AG09319 (cell line): ENCODE results near the gene DSTN.

Experiments used
- DNase-seq: peaks from one replicate; pipeline ENCODE4 v3.0.0-alpha.2; 2010; ENCODE audit warnings: low read depth; ENCODE audit errors: extremely low read depth
- TF ChIP-seq, protein P1 (sequence below): IDR thresholded peaks from 2 replicates; pipeline ENCODE4 v1.5.1; 2011; ENCODE audit warnings: low read depth, mild to moderate bottlenecking, inconsistent platforms, low read length, moderate library complexity

The DSTN gene

DNA sequence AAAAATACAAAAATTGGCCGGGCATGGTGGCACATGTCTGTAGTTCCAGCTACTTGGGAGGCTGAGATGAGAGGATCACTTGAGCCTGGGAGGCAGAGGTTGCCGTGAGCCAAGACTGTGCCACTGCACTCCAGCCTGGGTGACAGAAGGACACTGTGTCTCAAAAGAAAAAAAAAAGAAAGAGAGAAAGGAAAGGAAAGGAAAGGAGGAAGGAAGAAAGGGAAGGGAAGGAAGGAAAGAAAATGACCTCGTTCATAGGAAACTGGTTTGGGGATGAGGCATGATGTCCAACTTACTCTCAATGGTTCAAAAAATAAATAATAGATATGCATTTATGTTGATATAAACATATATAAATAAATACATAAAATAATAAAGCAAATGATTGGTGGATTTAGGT is 31.9 kb upstream of the DSTN start:
- no peak for DNase-seq
- TF ChIP-seq, protein P1, sequence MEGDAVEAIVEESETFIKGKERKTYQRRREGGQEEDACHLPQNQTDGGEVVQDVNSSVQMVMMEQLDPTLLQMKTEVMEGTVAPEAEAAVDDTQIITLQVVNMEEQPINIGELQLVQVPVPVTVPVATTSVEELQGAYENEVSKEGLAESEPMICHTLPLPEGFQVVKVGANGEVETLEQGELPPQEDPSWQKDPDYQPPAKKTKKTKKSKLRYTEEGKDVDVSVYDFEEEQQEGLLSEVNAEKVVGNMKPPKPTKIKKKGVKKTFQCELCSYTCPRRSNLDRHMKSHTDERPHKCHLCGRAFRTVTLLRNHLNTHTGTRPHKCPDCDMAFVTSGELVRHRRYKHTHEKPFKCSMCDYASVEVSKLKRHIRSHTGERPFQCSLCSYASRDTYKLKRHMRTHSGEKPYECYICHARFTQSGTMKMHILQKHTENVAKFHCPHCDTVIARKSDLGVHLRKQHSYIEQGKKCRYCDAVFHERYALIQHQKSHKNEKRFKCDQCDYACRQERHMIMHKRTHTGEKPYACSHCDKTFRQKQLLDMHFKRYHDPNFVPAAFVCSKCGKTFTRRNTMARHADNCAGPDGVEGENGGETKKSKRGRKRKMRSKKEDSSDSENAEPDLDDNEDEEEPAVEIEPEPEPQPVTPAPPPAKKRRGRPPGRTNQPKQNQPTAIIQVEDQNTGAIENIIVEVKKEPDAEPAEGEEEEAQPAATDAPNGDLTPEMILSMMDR: no peak

DNA sequence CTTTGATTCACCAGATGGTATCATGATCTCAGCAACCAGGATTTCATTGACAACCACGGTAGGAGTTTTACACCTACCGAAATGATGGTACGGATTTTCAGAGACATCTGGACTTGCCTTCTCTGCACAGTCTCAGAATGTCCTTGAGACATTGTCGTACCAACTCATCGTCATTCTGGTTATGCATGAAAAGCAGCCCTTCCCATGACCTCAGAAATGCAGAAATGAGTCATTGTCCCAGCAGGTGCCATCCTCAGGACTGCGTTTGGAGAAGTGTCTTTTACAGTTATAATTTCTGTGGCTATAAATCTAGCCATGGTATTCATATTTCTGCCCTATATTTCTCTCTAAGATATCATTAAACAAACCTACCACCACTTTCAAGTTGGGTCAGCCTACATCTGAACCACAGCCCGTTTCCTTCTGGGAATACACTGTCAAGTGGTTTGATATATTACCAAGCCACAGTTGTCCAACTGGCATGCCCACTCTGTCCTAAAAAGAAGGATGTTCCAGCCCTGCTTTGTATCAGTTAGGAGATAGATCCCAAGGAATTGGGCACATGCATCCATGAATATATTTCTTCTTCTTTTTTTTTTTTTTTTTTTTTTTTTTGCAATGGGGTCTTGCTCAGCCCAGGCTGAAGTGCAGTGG is 31.2 kb upstream of the DSTN start:
- TF ChIP-seq, protein P1: no peak

DNA sequence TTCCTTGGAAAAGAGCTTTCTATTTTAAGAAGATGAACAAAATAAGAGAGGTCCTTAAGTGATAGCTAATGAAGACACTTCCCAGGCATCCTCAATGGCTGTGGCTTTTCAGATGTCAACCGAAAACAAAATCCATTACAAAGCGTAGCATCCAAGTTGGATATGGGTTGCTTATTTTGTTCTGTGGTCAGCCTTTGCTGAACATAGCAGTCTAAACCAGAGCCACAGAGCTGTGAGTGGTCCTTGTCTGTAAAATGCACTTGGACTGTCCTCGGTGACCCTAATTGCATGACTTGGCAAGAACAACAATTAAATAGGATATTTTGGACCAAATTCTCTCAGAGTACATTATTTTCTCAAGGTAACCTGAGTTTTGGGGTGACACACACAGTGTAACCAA is 28.3 kb upstream of the DSTN start:
- DNase-seq: no peak
- TF ChIP-seq, protein P1: no peak

More for the DNA sequence above, 31.2 kb upstream of the DSTN start:
- no peak for DNase-seq

DNA sequence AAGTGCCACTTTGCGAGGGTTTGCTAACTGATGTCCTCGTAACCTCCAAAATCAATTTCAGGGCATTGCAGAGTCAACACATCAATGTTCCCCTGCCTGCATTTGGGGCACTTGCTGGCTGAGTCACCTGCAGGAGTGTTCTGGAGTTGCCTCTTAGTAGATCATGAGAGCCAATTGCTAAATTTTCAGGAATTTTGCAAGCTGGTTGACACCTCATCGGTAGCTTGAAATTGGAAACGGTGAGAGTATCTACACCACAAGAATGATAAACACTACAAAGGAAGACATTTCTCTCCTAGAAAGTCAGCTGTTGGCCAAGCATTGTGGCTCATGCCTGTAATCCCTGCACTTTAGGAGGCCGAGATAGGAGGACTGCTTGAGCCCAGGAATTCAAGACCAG is 27.9 kb upstream of the DSTN start:
- DNase-seq: no peak
- TF ChIP-seq, protein P1: no peak

DNA sequence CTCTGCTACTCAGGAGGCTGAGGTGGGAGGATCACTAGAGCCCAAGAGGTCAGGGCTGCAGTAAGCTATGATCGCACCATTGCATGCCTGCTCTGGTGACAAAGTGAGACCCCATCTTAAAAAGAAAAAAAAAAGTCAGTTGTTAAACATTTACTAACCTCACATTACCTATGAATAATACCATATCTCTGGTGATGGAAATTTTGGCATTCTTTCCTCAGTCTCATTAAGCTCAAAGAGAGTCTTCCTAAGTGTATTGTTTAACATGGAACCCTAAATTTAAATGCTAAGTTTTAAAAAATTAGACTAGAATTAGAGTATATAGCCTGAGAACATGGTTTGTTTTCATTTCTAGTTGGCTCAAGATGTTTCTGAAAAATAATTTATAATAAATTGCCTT is 27.4 kb upstream of the DSTN start:
- TF ChIP-seq, protein P1: no peak
- no peak for DNase-seq

DNA sequence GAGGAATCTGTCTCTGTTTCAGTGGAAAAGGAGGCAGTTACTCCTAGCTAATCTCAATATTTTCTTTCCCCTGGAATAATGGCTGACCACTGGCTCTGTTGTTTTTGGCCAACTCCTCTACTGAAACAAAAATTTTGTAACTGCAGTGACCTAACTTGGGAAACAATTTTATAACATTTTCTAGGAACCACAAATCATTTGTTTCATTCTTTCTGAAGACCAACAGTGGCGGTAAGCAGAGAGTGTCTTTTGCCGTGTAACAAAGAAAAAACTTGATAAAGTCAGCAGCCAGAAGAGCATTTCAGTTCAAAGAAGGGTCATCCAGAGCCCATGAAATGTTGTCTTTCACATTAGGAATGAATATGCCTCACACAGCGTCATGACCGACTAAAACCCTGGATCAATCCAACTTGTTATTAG is 26.9 kb upstream of the DSTN start:
- peak; percentile 48 for DNase-seq
- TF ChIP-seq, protein P1: no peak

DNA sequence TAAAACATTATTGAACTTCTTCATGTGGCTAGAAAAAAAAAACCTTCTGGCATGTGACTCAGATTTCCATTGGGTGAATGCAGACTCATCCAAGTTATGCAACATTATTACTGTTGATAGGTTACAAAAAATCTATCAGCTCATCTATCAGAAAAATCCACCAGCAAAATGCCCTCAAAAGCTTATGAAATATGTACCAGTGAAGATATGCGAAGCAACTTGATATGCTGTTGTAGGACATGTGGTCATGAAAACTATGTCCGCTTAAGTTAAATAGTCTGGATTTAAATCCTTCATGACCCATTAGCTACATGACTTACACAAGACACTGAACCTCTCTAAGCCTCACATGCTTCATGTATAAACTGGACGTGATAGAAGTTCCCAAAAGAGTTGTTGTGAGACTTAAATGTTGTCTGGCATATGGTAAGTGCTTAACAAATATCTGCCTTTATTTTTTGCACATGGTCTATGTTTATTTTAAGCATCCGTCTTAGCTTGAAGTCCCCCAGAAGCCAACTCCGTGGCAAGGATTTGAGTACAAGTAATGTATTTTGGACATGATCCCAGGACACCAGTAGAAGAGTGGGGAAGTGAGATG is 26.2 kb upstream of the DSTN start:
- DNase-seq: peak; percentile 60
- TF ChIP-seq, protein P1: no peak
